Astrocyte (in vitro differentiated cells and primary cell): ENCODE data around the gene NR3C1. TPM values are rescaled to one million over a fixed set of nuclear protein-coding genes. Genes with fewer than 3 reads are reported as not detected.

Experiments used
- DNase-seq: peaks from one replicate; pipeline ENCODE4 v3.0.0-alpha.2; 2010; ENCODE audit warnings: low read depth
- FAIRE-seq: peaks from 2 replicates; lab custom pipeline; 2011; peaks lifted over from hg19 to GRCh38; lab: Jason Lieb, UNC
- H2AFZ ChIP-seq: 2 replicates; pipeline ENCODE4 v1.6.0; 2012; ENCODE audit warnings: low read depth, low read length, inconsistent platforms
- H3K27ac ChIP-seq: 2 replicates; pipeline ENCODE4 v1.5.1; 2011; ENCODE audit warnings: low read depth, low read length, inconsistent platforms
- H3K27me3 ChIP-seq: 2 replicates; pipeline ENCODE4 v1.6.0; 2011; ENCODE audit warnings: low read length, inconsistent platforms; ENCODE audit not compliant: insufficient read depth
- H3K36me3 ChIP-seq: 2 replicates; pipeline ENCODE4 v1.5.1; 2011; ENCODE audit warnings: low read length, inconsistent platforms; ENCODE audit not compliant: insufficient read depth
- H3K4me1 ChIP-seq: 2 replicates; pipeline ENCODE4 v1.5.1; 2011; ENCODE audit warnings: low read length, inconsistent platforms; ENCODE audit not compliant: insufficient read depth
- H3K4me2 ChIP-seq: 2 replicates; pipeline ENCODE4 v1.6.0; 2012; ENCODE audit warnings: low read length, inconsistent platforms
- H3K4me3 ChIP-seq: 2 replicates; pipeline ENCODE4 v1.5.1; 2011; ENCODE audit warnings: low read depth, mild to moderate bottlenecking, low read length, inconsistent platforms; ENCODE audit not compliant: insufficient read depth
- H3K79me2 ChIP-seq: 2 replicates; pipeline ENCODE4 v1.6.0; 2012; ENCODE audit warnings: mild to moderate bottlenecking, low read length, inconsistent platforms; ENCODE audit not compliant: insufficient read depth
- H3K9ac ChIP-seq: 2 replicates; pipeline ENCODE4 v1.6.0; 2012; ENCODE audit warnings: mild to moderate bottlenecking, low read length, inconsistent platforms
- H3K9me3 ChIP-seq: 2 replicates; pipeline ENCODE4 v1.5.1; 2012; ENCODE audit warnings: low read depth, mild to moderate bottlenecking, low read length, inconsistent platforms; ENCODE audit not compliant: insufficient read depth
- H4K20me1 ChIP-seq: 2 replicates; pipeline ENCODE4 v1.6.0; 2012; ENCODE audit warnings: low read length, inconsistent platforms; ENCODE audit not compliant: insufficient read depth
- H3K27ac Mint-ChIP-seq: one replicate; pipeline ENCODE4 v1.8.0; 2021; ENCODE audit warnings: mild to moderate bottlenecking, mixed read lengths; ENCODE audit not compliant: unreplicated experiment
- H3K27me3 Mint-ChIP-seq: one replicate; pipeline ENCODE4 v1.8.0; 2021; ENCODE audit warnings: low read depth, mixed read lengths; ENCODE audit not compliant: unreplicated experiment
- H3K36me3 Mint-ChIP-seq: one replicate; pipeline ENCODE4 v1.8.0; 2021; ENCODE audit warnings: low read depth, mixed read lengths; ENCODE audit not compliant: unreplicated experiment
- H3K4me1 Mint-ChIP-seq: one replicate; pipeline ENCODE4 v1.8.0; 2021; ENCODE audit warnings: low read depth, mixed read lengths; ENCODE audit not compliant: unreplicated experiment
- H3K4me3 Mint-ChIP-seq: one replicate; pipeline ENCODE4 v1.8.0; 2021; ENCODE audit warnings: mild to moderate bottlenecking, moderate library complexity, mixed read lengths; ENCODE audit not compliant: unreplicated experiment
- H3K9me3 Mint-ChIP-seq: one replicate; pipeline ENCODE4 v1.8.0; 2021; ENCODE audit warnings: mild to moderate bottlenecking, mixed read lengths; ENCODE audit not compliant: unreplicated experiment
- CTCF ChIP-seq: IDR thresholded peaks from 2 replicates; pipeline ENCODE4 v1.5.1; 2011; ENCODE audit warnings: low read depth, mild to moderate bottlenecking, inconsistent platforms, low read length, moderate library complexity; ENCODE audit not compliant: insufficient read depth
- EZH2 ChIP-seq: IDR thresholded peaks from 2 replicates; pipeline ENCODE4 v1.6.1; 2012; ENCODE audit warnings: mild to moderate bottlenecking, low read length, inconsistent platforms; ENCODE audit not compliant: insufficient read depth
- total RNA-seq: library from RNA; stranded (reverse); gene quantifications from 2 replicates; pipeline ENCODE4 v1.2.1, GENCODE V29; 2021

Gene NR3C1
- total RNA-seq, 1 donor from 2014 or later = 35.4 TPM

- H3K79me2 ChIP-seq = peaks cover 94% of the 10 kb centered on the region
- FAIRE-seq (peak; percentile 65), DNase-seq (peak; percentile 51)
- peaks cover 10% of the 10 kb centered on the region for H3K4me1 Mint-ChIP-seq
- no peaks in the 10 kb centered on the region for H3K36me3 ChIP-seq
- no peaks in the 10 kb centered on the region for H3K27me3 Mint-ChIP-seq
- peaks cover 14% of the 10 kb centered on the region for H4K20me1 ChIP-seq
- TF ChIP-seq EZH2 = no peak
- TF ChIP-seq CTCF = no peak
- peaks cover 2% of the 10 kb centered on the region for H3K9me3 Mint-ChIP-seq
- peak overlapping the region; percentile 49 for H3K27ac ChIP-seq
- H3K36me3 Mint-ChIP-seq = peaks cover 4% of the 10 kb centered on the region
- no peaks in the 10 kb centered on the region for H3K9me3 ChIP-seq
- H3K4me3 Mint-ChIP-seq = no peak overlapping the region
- no peak overlapping the region for H3K4me3 ChIP-seq
- H3K27ac Mint-ChIP-seq = peak overlapping the region; percentile 38
- no peak overlapping the region for H3K9ac ChIP-seq
- no peak overlapping the region for H2AFZ ChIP-seq
- peaks cover 4% of the 10 kb centered on the region for H3K4me1 ChIP-seq
- no peak overlapping the region for H3K4me2 ChIP-seq
- H3K27me3 ChIP-seq = no peaks in the 10 kb centered on the region
Measured at GRCh38 chr5:143340891-143341685, 62.4 kb downstream of the NR3C1 start.

- FAIRE-seq (peak; percentile 37), DNase-seq (peak; percentile 33)
- no peaks in the 10 kb centered on the region for H3K27me3 ChIP-seq
- no peaks in the 10 kb centered on the region for H3K9me3 Mint-ChIP-seq
- peaks cover 20% of the 10 kb centered on the region for H4K20me1 ChIP-seq
- H3K4me3 ChIP-seq = no peak overlapping the region
- no peak overlapping the region for H3K27ac ChIP-seq
- no peak overlapping the region for H3K9ac ChIP-seq
- H3K9me3 ChIP-seq = no peaks in the 10 kb centered on the region
- peaks cover 86% of the 10 kb centered on the region for H3K79me2 ChIP-seq
- peaks cover 12% of the 10 kb centered on the region for H3K4me1 Mint-ChIP-seq
- no peak overlapping the region for H2AFZ ChIP-seq
- no peak overlapping the region for H3K27ac Mint-ChIP-seq
- TF ChIP-seq EZH2 (no peak), CTCF (no peak)
- no peaks in the 10 kb centered on the region for H3K27me3 Mint-ChIP-seq
- H3K36me3 Mint-ChIP-seq = peaks cover 4% of the 10 kb centered on the region
- H3K4me2 ChIP-seq = no peak overlapping the region
- no peak overlapping the region for H3K4me3 Mint-ChIP-seq
- no peaks in the 10 kb centered on the region for H3K36me3 ChIP-seq
- peaks cover 4% of the 10 kb centered on the region for H3K4me1 ChIP-seq
Measured at GRCh38 chr5:143338658-143339366, 64.7 kb downstream of the NR3C1 start.
